Measurements from ENCODE around the gene TTC39B. TPM values are rescaled to one million over a fixed set of nuclear protein-coding genes. Genes with fewer than 3 reads are reported as not detected.

The TTC39B gene
- total and polyA plus RNA-seq, 7 donors: 0.18 to 13.1 (median 1.8) TPM

- H3K27me3 ChIP-seq (ENCODE audit: insufficient read depth in 3 of 3, low read length in 2 of 3): no peaks in the 10 kb centered on the region
- H3K27ac ChIP-seq: no peak overlapping the region
- WGBS, 3 donors: 49 to 58% (median 52%) methylated on average over 3 of the region's 3 CpGs
- no peak overlapping the region for H3K4me3 ChIP-seq
- intact Hi-C loops (cut with DNase I): no loop called here
- no peaks in the 10 kb centered on the region for H3K4me1 ChIP-seq
- no peak for TF ChIP-seq CTCF (IDR thresholded peaks at IDR 0.05)
- H3K9me3 ChIP-seq: no peaks in the 10 kb centered on the region
- ATAC-seq (no peak), DNase-seq (no peak)
- peaks cover 0 to 23% of the 10 kb centered on the region in 2 donors for H3K36me3 ChIP-seq (ENCODE audit: insufficient read depth in 1 of 2, low read depth in 1 of 2)
Observed at GRCh38 chr9:15182730-15183129, 124.3 kb downstream of the TTC39B start.

- Histone ChIP-seq H3K27ac (no peak overlapping the region), H3K4me1 (no peaks in the 10 kb centered on the region), H3K9me3 (no peaks in the 10 kb centered on the region), H3K27me3 (ENCODE audit: insufficient read depth in 3 of 3, low read length in 2 of 3) (no peaks in the 10 kb centered on the region), H3K36me3 (ENCODE audit: insufficient read depth in 1 of 2, low read depth in 1 of 2) (peaks cover 0 to 17% of the 10 kb centered on the region in 2 donors), H3K4me3 (no peak overlapping the region)
- ATAC-seq (no peak), DNase-seq (no peak)
- no peak for TF ChIP-seq CTCF (IDR thresholded peaks at IDR 0.05)
- 72 to 82% (median 78%) methylated on average over 2 of the region's 2 CpGs for WGBS, 3 donors
- intact Hi-C loops (cut with DNase I): no loop called here
Observed at GRCh38 chr9:15182101-15182551, 124.9 kb downstream of the TTC39B start.

- H3K4me1 ChIP-seq: no peaks in the 10 kb centered on the region
- H3K9me3 ChIP-seq: no peaks in the 10 kb centered on the region
- H3K27ac ChIP-seq: no peak overlapping the region
- no peak for ATAC-seq
- no peaks in the 10 kb centered on the region for H3K27me3 ChIP-seq (ENCODE audit: insufficient read depth in 3 of 3, low read length in 2 of 3)
- DNase-seq: no peak
- no peak overlapping the region for H3K4me3 ChIP-seq
- TF ChIP-seq CTCF (IDR thresholded peaks at IDR 0.05): no peak
- H3K36me3 ChIP-seq (ENCODE audit: insufficient read depth in 1 of 2, low read depth in 1 of 2): peaks cover 0 to 4% of the 10 kb centered on the region in 2 donors
- WGBS, 3 donors: 94 to 95% (median 94%) methylated on average over 1 of the region's 1 CpG
- intact Hi-C loops (cut with DNase I): no loop called here
Observed at GRCh38 chr9:15180124-15180523, 126.9 kb downstream of the TTC39B start.

- H3K27me3 ChIP-seq (ENCODE audit: insufficient read depth in 3 of 3, low read length in 2 of 3): no peaks in the 10 kb centered on the region
- no peak for TF ChIP-seq CTCF (IDR thresholded peaks at IDR 0.05)
- peaks cover 0 to 12% of the 10 kb centered on the region in 2 donors for H3K36me3 ChIP-seq (ENCODE audit: insufficient read depth in 1 of 2, low read depth in 1 of 2)
- DNase-seq (no peak), ATAC-seq (no peak)
- no peak overlapping the region for H3K27ac ChIP-seq
- no peaks in the 10 kb centered on the region for H3K9me3 ChIP-seq
- WGBS, 3 donors: 93 to 99% (median 94%) methylated on average over 3 of the region's 3 CpGs
- H3K4me3 ChIP-seq: no peak overlapping the region
- no peaks in the 10 kb centered on the region for H3K4me1 ChIP-seq
- intact Hi-C loops (cut with DNase I): no loop called here
Observed at GRCh38 chr9:15178631-15179030, 128.4 kb downstream of the TTC39B start.

- Histone ChIP-seq H3K27me3 (ENCODE audit: insufficient read depth in 3 of 3, low read length in 2 of 3) (no peaks in the 10 kb centered on the region), H3K9me3 (no peaks in the 10 kb centered on the region), H3K27ac (no peak overlapping the region), H3K4me3 (no peak overlapping the region), H3K36me3 (ENCODE audit: insufficient read depth in 1 of 2, low read depth in 1 of 2) (peaks cover 0 to 12% of the 10 kb centered on the region in 2 donors), H3K4me1 (no peaks in the 10 kb centered on the region)
- intact Hi-C loops (cut with DNase I): no loop called here
- TF ChIP-seq CTCF (IDR thresholded peaks at IDR 0.05): no peak
- DNase-seq (no peak), ATAC-seq (no peak)
- WGBS, 3 donors: 25 to 43% (median 26%) methylated on average over 1 of the region's 1 CpG
Observed at GRCh38 chr9:15176836-15177235, 130.2 kb downstream of the TTC39B start.
